ENCODE data around the gene TMEM236. TPM values are rescaled to one million over a fixed set of nuclear protein-coding genes. Genes with fewer than 3 reads are reported as not detected.

TMEM236 gene
- polyA plus RNA-seq, 2 of the 4 experiments (the other 2 are of a cell fraction), result 0.06 to 0.09 TPM

- TF ChIP-seq PBX3 (IDR thresholded peaks at IDR 0.05) (no peak), EP300 (IDR thresholded peaks at IDR 0.05) (no peak), MAX (IDR thresholded peaks at IDR 0.05) (no peak)
Measured at GRCh38 chr10:17710181-17710580, 41.8 kb upstream of the TMEM236 start (continued).

- Histone ChIP-seq H3K9me3 (no peaks in the 10 kb centered on the region), H3K4me1 (no peaks in the 10 kb centered on the region), H3K27ac (no peak overlapping the region), H3K4me2 (no peak overlapping the region), H3K4me3 (no peak overlapping the region)
- WGBS (ENCODE audit: missing lambda C conversion rate), result 91% methylated on average over 5 of the region's 5 CpGs
- DNase-seq (ENCODE audit: low read depth in 1 of 2, low spot score in 1 of 2), result no peak
- no peak for FAIRE-seq
- CTCF ChIA-PET, result no interaction called here
- POLR2A ChIA-PET, result no interaction called here
- no peak for TF ChIP-seq PHF8 (IDR thresholded peaks at IDR 0.05; ENCODE audit: borderline replicate concordance, low read depth)
- TF ChIP-seq RFX5 (IDR thresholded peaks at IDR 0.05), result no peak
- TF ChIP-seq USF2 (IDR thresholded peaks at IDR 0.05), result no peak
- TF ChIP-seq NR3C1 (IDR thresholded peaks at IDR 0.05), result no peak
- no peak for TF ChIP-seq FOSL2 (IDR thresholded peaks at IDR 0.05)
- TF ChIP-seq FOSL2 (CRISPR knock-in tag; IDR thresholded peaks at IDR 0.05), result no peak
- no peak for TF ChIP-seq RNF2 (IDR thresholded peaks at IDR 0.05; ENCODE audit: borderline replicate concordance, low read depth)
- no peak for TF ChIP-seq HDAC2 (IDR thresholded peaks at IDR 0.05)
- no peak for ATAC-seq
Measured at GRCh38 chr10:17712053-17712452, 39.9 kb upstream of the TMEM236 start.

- ChIA-PET POLR2A (no interaction called here), CTCF (interaction anchor here (3.0 kb wide), 1 partner anchor 24 kb away, joined by 10 read pairs; no protein-coding TSS in a partner anchor)
- Histone ChIP-seq H3K27ac (no peak overlapping the region), H3K4me1 (no peaks in the 10 kb centered on the region), H3K9me3 (no peaks in the 10 kb centered on the region), H3K4me2 (no peak overlapping the region), H3K4me3 (no peak overlapping the region)
- DNase-seq (ENCODE audit: low read depth in 1 of 2, low spot score in 1 of 2), result no peak
- TF ChIP-seq BHLHE40 (IDR thresholded peaks at IDR 0.05; ENCODE audit: low read depth, low read length) (no peak), CHD2 (IDR thresholded peaks at IDR 0.05; ENCODE audit: low read length, partially characterized antibody) (no peak), EHF (CRISPR knock-in tag; IDR thresholded peaks at IDR 0.05) (no peak), CHD4 (IDR thresholded peaks at IDR 0.05; ENCODE audit: borderline replicate concordance) (no peak), SREBF2 (IDR thresholded peaks at IDR 0.05) (no peak), PBX3 (IDR thresholded peaks at IDR 0.05) (no peak), RARB (CRISPR knock-in tag; IDR thresholded peaks at IDR 0.05) (no peak), EHMT2 (IDR thresholded peaks at IDR 0.05; ENCODE audit: low read depth) (no peak), KDM5A (IDR thresholded peaks at IDR 0.05) (no peak)
- ATAC-seq, result no peak
- WGBS (ENCODE audit: missing lambda C conversion rate), result 90% methylated on average over 18 of the region's 18 CpGs
- no peak for FAIRE-seq
Measured at GRCh38 chr10:17712717-17713471, 39.1 kb upstream of the TMEM236 start.

GRCh38 chr10:17713758-17714157 lies 38.2 kb upstream of the TMEM236 start:
- Histone ChIP-seq H3K4me2 (no peak overlapping the region), H3K4me1 (no peaks in the 10 kb centered on the region), H3K9me3 (no peaks in the 10 kb centered on the region), H3K4me3 (no peak overlapping the region), H3K27ac (no peak overlapping the region)
- no peak for DNase-seq (ENCODE audit: low read depth in 1 of 2, low spot score in 1 of 2)
- no peak for TF ChIP-seq HEYL (CRISPR knock-in tag; IDR thresholded peaks at IDR 0.05)
- TF ChIP-seq FOSB (CRISPR knock-in tag; IDR thresholded peaks at IDR 0.05), result no peak
- no peak for TF ChIP-seq BHLHE40 (IDR thresholded peaks at IDR 0.05; ENCODE audit: low read depth, low read length)
- no peak for TF ChIP-seq GATA3 (IDR thresholded peaks at IDR 0.05; ENCODE audit: borderline replicate concordance)
- TF ChIP-seq RNF2 (IDR thresholded peaks at IDR 0.05; ENCODE audit: borderline replicate concordance, low read depth), result no peak
- no peak for TF ChIP-seq HOXB5 (CRISPR knock-in tag; IDR thresholded peaks at IDR 0.05)
- no peak for TF ChIP-seq BCL3 (IDR thresholded peaks at IDR 0.05)
- TF ChIP-seq USF2 (IDR thresholded peaks at IDR 0.05), result no peak
- no peak for TF ChIP-seq ZFP36 (IDR thresholded peaks at IDR 0.05; ENCODE audit: borderline replicate concordance, partially characterized antibody)
- no peak for TF ChIP-seq FOXS1 (CRISPR knock-in tag; IDR thresholded peaks at IDR 0.05)
- ChIA-PET CTCF (interaction anchor here (0.6 to 3.0 kb wide), 3 partner anchors 15 to 107 kb away, joined by 3 to 10 read pairs (median 4); no protein-coding TSS in a partner anchor), POLR2A (no interaction called here)
- no peak for ATAC-seq
- WGBS (ENCODE audit: missing lambda C conversion rate), result 97% methylated on average over 10 of the region's 10 CpGs
- no peak for FAIRE-seq

Data from A549 (cell line).